Smooth muscle cell (in vitro differentiated cells): ENCODE data around the gene SLCO3A1. TPM values are rescaled to one million over a fixed set of nuclear protein-coding genes. Genes with fewer than 3 reads are reported as not detected.

Experiments used
- DNase-seq: peaks from one replicate; lab custom pipeline; 2025; ENCODE audit not compliant: unreplicated experiment; lab: John Stamatoyannopoulos, UW
- H2AFZ ChIP-seq: fragments of 200-600 bp; sonication (generic); 2 replicates; pipeline ENCODE4 v1.6.0; 2016; ENCODE audit warnings: antibody characterized with exemption, low read depth, mild to moderate bottlenecking
- H3F3A ChIP-seq: fragments of 200-600 bp; sonication (generic); 2 replicates; pipeline ENCODE4 v1.6.0; 2017; ENCODE audit warnings: antibody characterized with exemption, low read depth
- H3K27ac ChIP-seq: fragments of 200-600 bp; sonication (generic); 2 replicates; pipeline ENCODE4 v1.5.1; 2016; ENCODE audit warnings: low read depth, mild to moderate bottlenecking
- H3K27me3 ChIP-seq: fragments of 200-600 bp; sonication (generic); 2 replicates; pipeline ENCODE4 v1.6.1; 2016; ENCODE audit warnings: low read depth, mild to moderate bottlenecking
- H3K36me3 ChIP-seq: fragments of 200-600 bp; sonication (generic); 2 replicates; pipeline ENCODE4 v1.5.1; 2016; ENCODE audit warnings: low read depth
- H3K4me1 ChIP-seq: fragments of 200-600 bp; sonication (generic); 2 replicates; pipeline ENCODE4 v1.5.1; 2016; ENCODE audit warnings: low read depth
- H3K4me2 ChIP-seq: fragments of 200-600 bp; sonication (generic); 2 replicates; pipeline ENCODE4 v1.6.0; 2016; ENCODE audit warnings: mild to moderate bottlenecking
- H3K4me3 ChIP-seq: fragments of 200-600 bp; sonication (generic); 2 replicates; pipeline ENCODE4 v1.5.1; 2016; ENCODE audit warnings: mild to moderate bottlenecking
- H3K79me2 ChIP-seq: fragments of 200-600 bp; sonication (generic); 2 replicates; pipeline ENCODE4 v1.6.0; 2016; ENCODE audit warnings: low read depth, mild to moderate bottlenecking
- H3K9ac ChIP-seq: fragments of 200-600 bp; sonication (generic); 2 replicates; pipeline ENCODE4 v1.6.0; 2016; ENCODE audit warnings: low read depth
- H3K9me3 ChIP-seq: fragments of 200-600 bp; sonication (generic); replicated peaks from 2 replicates; pipeline ENCODE4 v1.5.1; 2016; ENCODE audit warnings: low read depth
- H4K20me1 ChIP-seq: fragments of 200-600 bp; sonication (generic); 2 replicates; pipeline ENCODE4 v1.6.0; 2016; ENCODE audit warnings: low read depth
- WGBS: methylation state at CpG from one replicate; pipeline ENCODE4 v1.1.7; 2016; ENCODE audit warnings: low lambda C conversion rate; 5-methylcytosine and 5-hydroxymethylcytosine counted together
- polyA plus RNA-seq: library from polyadenylated mRNA; unstranded; fragments of >200 nt; fragmentation: Nextera tagmentation; extraction: Ambion mirVana; gene quantifications from 2 replicates; pipeline ENCODE4 v1.2.1, GENCODE V29; 2016
- total RNA-seq: library from RNA; depleted of rRNA; stranded (reverse); fragments of >200 nt; gene quantifications from 2 replicates; pipeline ENCODE4 v1.2.3, GENCODE V29; 2014
- TF ChIP-seq, protein P1 (sequence below): fragments of 200-600 bp; sonication (generic); IDR thresholded peaks from 2 replicates; pipeline ENCODE4 v1.5.1; 2017; ENCODE audit warnings: borderline replicate concordance, mild to moderate bottlenecking, antibody characterized with exemption; ENCODE audit not compliant: insufficient read depth, poor library complexity, severe bottlenecking

Gene SLCO3A1
- total and polyA plus RNA-seq, 2 experiments from 2014 or later = 1.3 to 12.6 TPM

GRCh38 chr15:91921188-91921842, 67.8 kb downstream of the SLCO3A1 start:
- DNase-seq = no peak
- no peaks in the 10 kb centered on the region for H4K20me1 ChIP-seq
- WGBS = 89% methylated on average over 5 of the region's 5 CpGs
- no peak overlapping the region for H3K4me2 ChIP-seq
- no peak overlapping the region for H3K27ac ChIP-seq
- H3K4me1 ChIP-seq = no peaks in the 10 kb centered on the region
- H3F3A ChIP-seq = no peaks in the 10 kb centered on the region
- H3K9ac ChIP-seq = no peak overlapping the region
- no peak overlapping the region for H3K4me3 ChIP-seq
- H3K9me3 ChIP-seq = no peaks in the 10 kb centered on the region
- H3K79me2 ChIP-seq = no peaks in the 10 kb centered on the region
- H2AFZ ChIP-seq = no peak overlapping the region
- no peaks in the 10 kb centered on the region for H3K27me3 ChIP-seq
- TF ChIP-seq, protein P1, sequence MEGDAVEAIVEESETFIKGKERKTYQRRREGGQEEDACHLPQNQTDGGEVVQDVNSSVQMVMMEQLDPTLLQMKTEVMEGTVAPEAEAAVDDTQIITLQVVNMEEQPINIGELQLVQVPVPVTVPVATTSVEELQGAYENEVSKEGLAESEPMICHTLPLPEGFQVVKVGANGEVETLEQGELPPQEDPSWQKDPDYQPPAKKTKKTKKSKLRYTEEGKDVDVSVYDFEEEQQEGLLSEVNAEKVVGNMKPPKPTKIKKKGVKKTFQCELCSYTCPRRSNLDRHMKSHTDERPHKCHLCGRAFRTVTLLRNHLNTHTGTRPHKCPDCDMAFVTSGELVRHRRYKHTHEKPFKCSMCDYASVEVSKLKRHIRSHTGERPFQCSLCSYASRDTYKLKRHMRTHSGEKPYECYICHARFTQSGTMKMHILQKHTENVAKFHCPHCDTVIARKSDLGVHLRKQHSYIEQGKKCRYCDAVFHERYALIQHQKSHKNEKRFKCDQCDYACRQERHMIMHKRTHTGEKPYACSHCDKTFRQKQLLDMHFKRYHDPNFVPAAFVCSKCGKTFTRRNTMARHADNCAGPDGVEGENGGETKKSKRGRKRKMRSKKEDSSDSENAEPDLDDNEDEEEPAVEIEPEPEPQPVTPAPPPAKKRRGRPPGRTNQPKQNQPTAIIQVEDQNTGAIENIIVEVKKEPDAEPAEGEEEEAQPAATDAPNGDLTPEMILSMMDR = no peak
- no peaks in the 10 kb centered on the region for H3K36me3 ChIP-seq

DNA sequence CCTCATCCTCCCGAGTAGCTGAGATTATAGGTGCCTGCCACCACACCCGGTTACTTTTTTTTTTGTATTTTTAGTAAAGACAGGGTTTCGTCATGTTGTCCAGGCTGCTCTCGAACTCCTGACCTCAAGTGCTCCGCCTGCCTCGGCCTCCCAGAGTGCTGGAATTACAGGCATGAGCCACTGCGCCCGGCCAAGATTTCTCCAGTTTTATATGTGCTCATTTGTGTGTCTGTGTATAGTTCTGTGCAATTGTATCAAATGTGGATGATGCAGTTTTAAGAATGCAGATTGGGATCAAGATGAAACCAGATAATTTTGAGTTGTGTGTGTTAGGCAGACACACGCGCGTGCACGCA, 68.3 kb downstream of the SLCO3A1 start:
- H3K4me3 ChIP-seq = no peak overlapping the region
- DNase-seq = no peak
- no peak overlapping the region for H2AFZ ChIP-seq
- no peaks in the 10 kb centered on the region for H3K79me2 ChIP-seq
- no peak overlapping the region for H3K27ac ChIP-seq
- H4K20me1 ChIP-seq = no peaks in the 10 kb centered on the region
- TF ChIP-seq, protein P1 = no peak
- no peak overlapping the region for H3K4me2 ChIP-seq
- H3K36me3 ChIP-seq = no peaks in the 10 kb centered on the region
- no peaks in the 10 kb centered on the region for H3K27me3 ChIP-seq
- no peak overlapping the region for H3K9ac ChIP-seq
- H3K9me3 ChIP-seq = no peaks in the 10 kb centered on the region
- H3K4me1 ChIP-seq = peaks cover 2% of the 10 kb centered on the region
- 81% methylated on average over 12 of the region's 12 CpGs for WGBS
- no peaks in the 10 kb centered on the region for H3F3A ChIP-seq

DNA sequence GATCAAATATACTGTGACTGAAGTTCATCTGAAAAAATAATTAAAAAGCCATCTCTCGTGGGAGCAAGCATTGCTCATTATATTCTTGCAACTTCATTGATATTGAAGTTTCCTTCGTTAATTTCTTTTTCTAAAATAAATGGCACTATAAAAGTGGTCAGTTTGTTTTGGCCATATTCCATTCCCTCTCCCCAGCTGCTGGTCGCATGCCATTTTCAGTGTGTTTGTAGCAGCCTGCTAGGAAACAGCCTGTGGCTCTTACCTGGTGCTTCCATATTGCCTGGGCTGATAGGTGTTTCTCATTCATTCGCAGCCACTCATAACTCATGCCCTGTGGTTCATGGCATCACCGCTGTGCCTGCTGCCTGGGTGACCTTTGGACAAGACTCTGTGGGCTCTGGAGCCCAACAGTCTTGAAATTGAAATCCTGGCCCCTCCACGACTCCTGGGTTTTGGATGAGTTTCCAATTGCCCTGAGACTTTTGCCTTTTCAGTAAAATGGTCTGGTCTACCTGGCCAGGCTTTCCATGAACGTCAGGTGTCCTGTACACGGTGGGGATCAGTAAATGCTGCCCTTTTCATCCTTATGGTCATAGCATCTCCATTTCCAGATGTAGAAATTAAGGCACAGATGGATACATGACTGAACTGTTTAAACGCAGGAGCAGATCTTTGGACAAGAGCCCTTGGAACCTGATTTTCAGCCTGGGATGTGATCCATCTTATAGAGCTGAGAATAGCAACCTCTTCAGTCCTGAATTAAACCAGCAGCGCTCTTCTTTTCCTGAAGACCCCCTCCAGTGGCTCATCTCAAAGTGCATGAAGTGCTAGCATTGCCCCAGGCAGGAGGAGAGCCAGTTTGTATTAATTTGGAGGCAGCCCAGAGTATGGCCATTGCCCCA, 69.4 kb downstream of the SLCO3A1 start:
- Histone ChIP-seq H3K79me2 (no peaks in the 10 kb centered on the region), H3K27me3 (no peaks in the 10 kb centered on the region), H4K20me1 (no peaks in the 10 kb centered on the region), H3K4me2 (no peak overlapping the region), H3K4me1 (peaks cover 9% of the 10 kb centered on the region), H3K27ac (no peak overlapping the region), H3K4me3 (no peak overlapping the region), H3K36me3 (no peaks in the 10 kb centered on the region), H3K9ac (no peak overlapping the region), H3F3A (no peaks in the 10 kb centered on the region), H3K9me3 (no peaks in the 10 kb centered on the region), H2AFZ (no peak overlapping the region)
- WGBS = 83% methylated on average over 10 of the region's 10 CpGs
- TF ChIP-seq, protein P1 = no peak
- no peak for DNase-seq
